ENCODE results near the gene LIN28B.
A peak's percentile ranks its signal among the peaks of the same experiment; 100 is the strongest.
"Not testable (repeated sequence)": the region's sequence is repeated elsewhere in the genome, so short reads cannot be mapped to it uniquely, and the experiment has no call there.

LIN28B gene

DNA sequence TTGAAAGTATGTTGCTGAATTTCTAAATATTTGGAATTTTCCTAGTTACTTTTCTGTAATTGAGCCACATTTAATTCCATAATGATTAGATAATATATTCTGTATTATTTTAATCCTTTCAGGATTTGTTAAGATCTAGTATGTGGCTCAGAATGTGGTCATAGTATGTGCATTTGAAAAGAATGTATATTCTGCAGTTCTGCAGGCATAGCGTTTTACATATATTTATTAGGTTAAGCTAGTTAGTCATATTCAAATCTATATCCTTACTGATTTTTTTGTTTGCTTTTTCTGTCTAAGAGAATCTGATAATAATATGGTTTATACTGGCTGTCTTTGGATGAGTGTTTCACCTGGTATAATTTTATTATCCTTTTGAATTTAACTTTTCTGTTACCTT is 33.2 kb downstream of the LIN28B start:
- no peak overlapping the region for H3K4me3 ChIP-seq (ENCODE audit: low read length)
- H2BK5ac ChIP-seq (ENCODE audit: low read length) = no peak overlapping the region
- no peak overlapping the region for H3K18ac ChIP-seq (ENCODE audit: low read length)
- H3K79me2 ChIP-seq (ENCODE audit: control insufficient read depth, insufficient read depth, low read length) = peaks cover 12% of the 10 kb centered on the region
- H4K8ac ChIP-seq (ENCODE audit: low read depth, low read length) = no peak overlapping the region
- H3K27me3 ChIP-seq (ENCODE audit: insufficient read depth, low read length, poor library complexity) = no peaks in the 10 kb centered on the region
- no peak overlapping the region for H2BK120ac ChIP-seq (ENCODE audit: low read depth, low read length)
- no peak overlapping the region for H3K56ac ChIP-seq (ENCODE audit: low read length)
- no peaks in the 10 kb centered on the region for H3K4me1 ChIP-seq (ENCODE audit: control insufficient read depth, low read depth, low read length)
- H3K23ac ChIP-seq (ENCODE audit: low read length) = no peak overlapping the region
- H3K9ac ChIP-seq (ENCODE audit: low read length) = no peak overlapping the region
- H3K27ac ChIP-seq (ENCODE audit: low read depth, low read length) = no peak overlapping the region
- H2AK5ac ChIP-seq (ENCODE audit: low read length) = no peak overlapping the region
- no peak for DNase-seq
- H3K79me1 ChIP-seq (ENCODE audit: low read length) = no peaks in the 10 kb centered on the region
- H3K4ac ChIP-seq (ENCODE audit: low read depth, low read length) = no peak overlapping the region
- no peaks in the 10 kb centered on the region for H3K36me3 ChIP-seq (ENCODE audit: control insufficient read depth, insufficient read depth, low read length)
- no peak overlapping the region for H4K5ac ChIP-seq (ENCODE audit: low read length)
- no peak overlapping the region for H2BK15ac ChIP-seq (replicated peaks; ENCODE audit: low read depth)
- no CpG with 5 or more reads among the region's 1 CpG for WGBS (ENCODE audit: extremely low coverage, insufficient coverage, low lambda C conversion rate)
- no peak overlapping the region for H3K4me2 ChIP-seq (ENCODE audit: low read length)

DNA sequence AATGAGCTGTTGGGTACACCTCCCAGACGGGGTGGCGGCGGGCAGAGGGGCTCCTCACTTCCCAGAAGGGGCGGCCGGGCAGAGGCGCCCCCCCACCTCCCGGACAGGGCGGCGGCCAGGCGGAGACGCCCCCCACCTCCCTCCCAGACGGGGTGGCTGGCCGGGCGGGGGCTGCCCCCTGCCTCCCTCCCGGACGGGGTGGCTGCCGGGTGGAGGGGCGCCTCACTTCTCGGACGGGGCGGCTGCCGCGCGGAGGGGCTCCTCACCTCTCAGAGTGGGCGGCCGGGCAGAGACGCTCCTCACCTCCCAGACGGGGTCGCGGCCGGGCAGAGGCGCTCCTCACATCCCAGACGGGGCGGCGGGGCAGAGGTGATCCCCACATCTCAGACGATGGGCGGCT is 34.2 kb downstream of the LIN28B start:
- not testable (repeated sequence) for H3K4ac ChIP-seq (ENCODE audit: low read depth, low read length); H3K56ac ChIP-seq (ENCODE audit: low read length); H3K79me1 ChIP-seq (ENCODE audit: low read length); H3K36me3 ChIP-seq (ENCODE audit: control insufficient read depth, insufficient read depth, low read length); H2BK120ac ChIP-seq (ENCODE audit: low read depth, low read length); H3K27ac ChIP-seq (ENCODE audit: low read depth, low read length); H4K8ac ChIP-seq (ENCODE audit: low read depth, low read length); H3K18ac ChIP-seq (ENCODE audit: low read length); H3K23ac ChIP-seq (ENCODE audit: low read length); H3K4me2 ChIP-seq (ENCODE audit: low read length); H4K5ac ChIP-seq (ENCODE audit: low read length); H3K27me3 ChIP-seq (ENCODE audit: insufficient read depth, low read length, poor library complexity); H2BK5ac ChIP-seq (ENCODE audit: low read length); DNase-seq; H2AK5ac ChIP-seq (ENCODE audit: low read length); H3K4me1 ChIP-seq (ENCODE audit: control insufficient read depth, low read depth, low read length); H3K9ac ChIP-seq (ENCODE audit: low read length); H3K4me3 ChIP-seq (ENCODE audit: low read length); H2BK15ac ChIP-seq (replicated peaks; ENCODE audit: low read depth)
- no CpG with 5 or more reads among the region's 37 CpGs for WGBS (ENCODE audit: extremely low coverage, insufficient coverage, low lambda C conversion rate)
- H3K79me2 ChIP-seq (ENCODE audit: control insufficient read depth, insufficient read depth, low read length) = peaks cover 14% of the 10 kb centered on the region

DNA sequence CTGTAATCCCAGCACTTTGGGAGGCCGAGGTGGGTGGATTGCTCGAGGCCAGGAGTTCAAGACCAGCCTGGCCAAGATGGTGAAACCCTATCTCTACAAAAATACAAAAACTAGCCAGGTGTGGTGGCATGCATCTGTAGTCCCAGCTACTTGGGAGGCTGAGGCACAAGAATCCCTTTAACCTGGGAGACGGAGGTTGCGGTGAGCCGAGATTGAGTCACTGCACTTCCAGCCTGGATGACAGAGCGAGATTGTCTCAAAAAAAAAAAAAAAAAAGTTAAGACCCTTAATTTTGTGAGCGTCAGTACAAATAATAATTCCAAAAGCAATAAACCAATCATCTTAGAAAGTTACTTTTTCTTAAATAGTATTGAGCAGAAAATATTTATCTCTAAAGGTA is 36.7 kb downstream of the LIN28B start:
- H3K9ac ChIP-seq (ENCODE audit: low read length); H4K5ac ChIP-seq (ENCODE audit: low read length); H4K8ac ChIP-seq (ENCODE audit: low read depth, low read length); H2AK5ac ChIP-seq (ENCODE audit: low read length); H3K79me1 ChIP-seq (ENCODE audit: low read length); H3K36me3 ChIP-seq (ENCODE audit: control insufficient read depth, insufficient read depth, low read length); H3K27ac ChIP-seq (ENCODE audit: low read depth, low read length); H3K56ac ChIP-seq (ENCODE audit: low read length); DNase-seq; H3K23ac ChIP-seq (ENCODE audit: low read length); H2BK15ac ChIP-seq (replicated peaks; ENCODE audit: low read depth); H3K18ac ChIP-seq (ENCODE audit: low read length); H2BK5ac ChIP-seq (ENCODE audit: low read length); H3K4ac ChIP-seq (ENCODE audit: low read depth, low read length); H3K4me1 ChIP-seq (ENCODE audit: control insufficient read depth, low read depth, low read length); H2BK120ac ChIP-seq (ENCODE audit: low read depth, low read length); H3K4me3 ChIP-seq (ENCODE audit: low read length); H3K4me2 ChIP-seq (ENCODE audit: low read length); H3K27me3 ChIP-seq (ENCODE audit: insufficient read depth, low read length, poor library complexity): not testable (repeated sequence)
- WGBS (ENCODE audit: extremely low coverage, insufficient coverage, low lambda C conversion rate) = no CpG with 5 or more reads among the region's 7 CpGs
- peaks cover 12% of the 10 kb centered on the region for H3K79me2 ChIP-seq (ENCODE audit: control insufficient read depth, insufficient read depth, low read length)

DNA sequence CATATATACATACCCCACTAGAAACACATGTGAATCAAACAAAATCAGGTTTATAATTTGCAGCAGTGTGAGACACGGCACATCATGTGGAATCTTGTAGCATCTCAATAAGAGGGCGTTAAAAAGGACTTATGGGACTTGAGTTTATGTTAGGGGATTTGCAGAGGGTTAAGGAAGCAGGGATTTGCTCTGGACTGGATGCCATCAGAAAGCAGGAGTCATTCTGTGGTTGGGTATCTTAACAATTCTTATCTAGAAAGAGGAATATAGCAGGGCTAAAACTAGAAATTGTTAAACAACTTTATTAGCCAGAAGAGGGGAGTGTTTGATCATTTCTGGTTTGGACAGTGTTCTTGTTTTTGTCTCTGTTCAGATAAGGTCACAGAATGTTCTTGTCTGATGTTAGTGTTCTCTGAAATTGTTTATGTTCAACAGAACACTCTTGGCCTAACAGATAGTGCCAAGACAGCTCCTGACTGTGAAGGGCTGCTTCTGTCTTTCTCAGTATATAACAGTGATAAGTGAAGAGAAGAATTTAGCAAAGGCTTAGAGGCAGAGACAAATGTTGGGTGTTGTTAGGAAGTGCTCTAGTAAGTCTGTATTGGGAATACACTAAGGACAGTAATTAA is 39.2 kb downstream of the LIN28B start:
- Histone ChIP-seq H3K27ac (ENCODE audit: low read depth, low read length) (no peak overlapping the region), H2AK5ac (ENCODE audit: low read length) (no peak overlapping the region), H3K79me1 (ENCODE audit: low read length) (peaks cover 2% of the 10 kb centered on the region), H2BK120ac (ENCODE audit: low read depth, low read length) (no peak overlapping the region), H4K8ac (ENCODE audit: low read depth, low read length) (no peak overlapping the region), H3K4me1 (ENCODE audit: control insufficient read depth, low read depth, low read length) (no peaks in the 10 kb centered on the region), H2BK15ac (replicated peaks; ENCODE audit: low read depth) (no peak overlapping the region), H4K5ac (ENCODE audit: low read length) (no peak overlapping the region), H3K56ac (ENCODE audit: low read length) (no peak overlapping the region), H3K4ac (ENCODE audit: low read depth, low read length) (no peak overlapping the region), H3K18ac (ENCODE audit: low read length) (no peak overlapping the region), H3K23ac (ENCODE audit: low read length) (no peak overlapping the region), H3K79me2 (ENCODE audit: control insufficient read depth, insufficient read depth, low read length) (peaks cover 11% of the 10 kb centered on the region), H3K27me3 (ENCODE audit: insufficient read depth, low read length, poor library complexity) (no peaks in the 10 kb centered on the region), H3K4me3 (ENCODE audit: low read length) (no peak overlapping the region), H3K36me3 (ENCODE audit: control insufficient read depth, insufficient read depth, low read length) (no peaks in the 10 kb centered on the region), H3K4me2 (ENCODE audit: low read length) (no peak overlapping the region), H3K9ac (ENCODE audit: low read length) (no peak overlapping the region), H2BK5ac (ENCODE audit: low read length) (no peak overlapping the region)
- no CpG with 5 or more reads among the region's 2 CpGs for WGBS (ENCODE audit: extremely low coverage, insufficient coverage, low lambda C conversion rate)
- DNase-seq = peak; percentile 81

DNA sequence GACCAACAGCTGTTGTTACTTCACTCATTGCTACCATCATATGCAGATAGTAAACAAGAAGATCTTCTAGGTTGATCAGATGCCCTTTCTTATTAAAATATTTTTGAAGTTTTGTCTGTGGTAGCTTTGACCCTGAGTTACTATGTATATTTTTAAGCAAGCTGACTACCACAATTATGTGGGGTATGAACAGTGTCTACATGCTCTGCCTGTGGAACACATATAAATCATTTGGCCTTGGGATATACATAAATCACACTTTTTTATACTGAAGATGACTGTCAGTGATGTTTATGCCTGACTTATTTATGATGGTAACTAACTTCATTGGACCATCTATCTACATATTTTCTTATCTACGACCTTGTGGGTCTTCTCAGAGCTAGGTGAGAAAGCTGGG is 44.2 kb downstream of the LIN28B start:
- H4K8ac ChIP-seq (ENCODE audit: low read depth, low read length) = no peak overlapping the region
- H2AK5ac ChIP-seq (ENCODE audit: low read length) = no peak overlapping the region
- H3K56ac ChIP-seq (ENCODE audit: low read length) = no peak overlapping the region
- H3K27me3 ChIP-seq (ENCODE audit: insufficient read depth, low read length, poor library complexity) = no peaks in the 10 kb centered on the region
- H3K4ac ChIP-seq (ENCODE audit: low read depth, low read length) = no peak overlapping the region
- no peak overlapping the region for H4K5ac ChIP-seq (ENCODE audit: low read length)
- no CpG with 5 or more reads among the region's 1 CpG for whole genome bisulfite sequencing (ENCODE audit: extremely low coverage, insufficient coverage, low lambda C conversion rate)
- H3K36me3 ChIP-seq (ENCODE audit: control insufficient read depth, insufficient read depth, low read length) = no peaks in the 10 kb centered on the region
- no peaks in the 10 kb centered on the region for H3K4me1 ChIP-seq (ENCODE audit: control insufficient read depth, low read depth, low read length)
- H2BK5ac ChIP-seq (ENCODE audit: low read length) = no peak overlapping the region
- H3K79me2 ChIP-seq (ENCODE audit: control insufficient read depth, insufficient read depth, low read length) = peaks cover 8% of the 10 kb centered on the region
- no peak overlapping the region for H3K4me3 ChIP-seq (ENCODE audit: low read length)
- H3K9ac ChIP-seq (ENCODE audit: low read length) = no peak overlapping the region
- no peak overlapping the region for H3K27ac ChIP-seq (ENCODE audit: low read depth, low read length)
- H3K23ac ChIP-seq (ENCODE audit: low read length) = no peak overlapping the region
- no peak overlapping the region for H2BK120ac ChIP-seq (ENCODE audit: low read depth, low read length)
- no peak overlapping the region for H3K18ac ChIP-seq (ENCODE audit: low read length)
- no peak overlapping the region for H3K4me2 ChIP-seq (ENCODE audit: low read length)
- no peak overlapping the region for H2BK15ac ChIP-seq (replicated peaks; ENCODE audit: low read depth)
- H3K79me1 ChIP-seq (ENCODE audit: low read length) = peaks cover 2% of the 10 kb centered on the region
- DNase-seq = no peak

DNA sequence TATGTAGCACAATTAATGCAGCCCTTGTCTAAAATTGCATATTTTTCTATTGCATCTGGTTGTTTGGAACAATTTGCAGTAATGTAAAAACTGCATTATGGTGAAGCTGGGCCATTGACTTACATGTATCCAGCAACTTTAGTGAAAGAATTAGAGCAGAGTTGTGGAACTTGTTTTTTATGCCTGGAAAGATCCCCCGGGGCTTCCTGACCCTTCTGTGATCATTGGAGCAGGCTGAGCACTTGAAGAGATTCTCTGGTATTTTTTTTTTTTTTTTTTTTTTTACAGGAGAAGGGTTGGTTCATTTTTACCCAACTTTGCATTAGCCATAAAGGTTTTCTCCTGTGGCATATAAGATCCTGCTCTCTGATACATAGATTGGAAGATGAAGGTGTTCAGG is 45.0 kb downstream of the LIN28B start:
- Histone ChIP-seq H3K56ac (ENCODE audit: low read length) (no peak overlapping the region), H3K79me1 (ENCODE audit: low read length) (peaks cover 2% of the 10 kb centered on the region), H2BK15ac (replicated peaks; ENCODE audit: low read depth) (no peak overlapping the region), H3K18ac (ENCODE audit: low read length) (no peak overlapping the region), H3K36me3 (ENCODE audit: control insufficient read depth, insufficient read depth, low read length) (no peaks in the 10 kb centered on the region), H3K79me2 (ENCODE audit: control insufficient read depth, insufficient read depth, low read length) (peaks cover 9% of the 10 kb centered on the region), H3K4me3 (ENCODE audit: low read length) (no peak overlapping the region), H2BK5ac (ENCODE audit: low read length) (no peak overlapping the region), H3K27me3 (ENCODE audit: insufficient read depth, low read length, poor library complexity) (no peaks in the 10 kb centered on the region), H3K9ac (ENCODE audit: low read length) (no peak overlapping the region), H2AK5ac (ENCODE audit: low read length) (no peak overlapping the region), H2BK120ac (ENCODE audit: low read depth, low read length) (no peak overlapping the region), H3K4me1 (ENCODE audit: control insufficient read depth, low read depth, low read length) (no peaks in the 10 kb centered on the region), H3K4me2 (ENCODE audit: low read length) (no peak overlapping the region), H4K5ac (ENCODE audit: low read length) (no peak overlapping the region), H3K23ac (ENCODE audit: low read length) (no peak overlapping the region), H3K27ac (ENCODE audit: low read depth, low read length) (no peak overlapping the region), H3K4ac (ENCODE audit: low read depth, low read length) (no peak overlapping the region), H4K8ac (ENCODE audit: low read depth, low read length) (no peak overlapping the region)
- peak; percentile 61 for DNase-seq
- WGBS (ENCODE audit: extremely low coverage, insufficient coverage, low lambda C conversion rate) = no CpG with 5 or more reads among the region's 1 CpG
